HG03520 (cell line): ENCODE measurements around the gene TRDN.
"Not testable (repeated sequence)": the region's sequence is repeated elsewhere in the genome, so short reads cannot be mapped to it uniquely, and the experiment has no call there.

Experiments
- ATAC-seq: cut with Tn5 transposase; IDR thresholded peaks from one replicate; pipeline ENCODE4 v1.9.1; 2021; ENCODE audit warnings: mild to moderate bottlenecking, moderate library complexity; ENCODE audit not compliant: unreplicated experiment

Gene TRDN

GRCh38 chr6:123314459-123314858, 322.3 kb downstream of the TRDN start:
- ATAC-seq: not testable (repeated sequence)

GRCh38 chr6:123309130-123309529, 327.6 kb downstream of the TRDN start:
- ATAC-seq: no peak

GRCh38 chr6:123306334-123306733, 330.4 kb downstream of the TRDN start:
- no peak for ATAC-seq

- ATAC-seq: no peak
Observed at GRCh38 chr6:123295672-123296071, 341.1 kb downstream of the TRDN start.

- ATAC-seq: no peak
Observed at GRCh38 chr6:123295181-123295580, 341.6 kb downstream of the TRDN start.

GRCh38 chr6:123288649-123289048, 348.1 kb downstream of the TRDN start:
- ATAC-seq: no peak

- ATAC-seq: no peak
Observed at GRCh38 chr6:123276546-123276980, 360.2 kb downstream of the TRDN start.

- no peak for ATAC-seq
Observed at GRCh38 chr6:123263981-123264380, 372.8 kb downstream of the TRDN start.

GRCh38 chr6:123240626-123241025, 396.1 kb downstream of the TRDN start:
- ATAC-seq: no peak

- no peak for ATAC-seq
Observed at GRCh38 chr6:123233336-123233735, 403.4 kb downstream of the TRDN start.

GRCh38 chr6:123227789-123228188, 409.0 kb downstream of the TRDN start:
- ATAC-seq: not testable (repeated sequence)

- no peak for ATAC-seq
Observed at GRCh38 chr6:123226398-123226797, 410.4 kb downstream of the TRDN start.

- ATAC-seq: no peak
Observed at GRCh38 chr6:123224077-123224476, 412.7 kb downstream of the TRDN start.

- no peak for ATAC-seq
Observed at GRCh38 chr6:123223461-123223860, 413.3 kb downstream of the TRDN start.

GRCh38 chr6:123215211-123215610, 421.5 kb downstream of the TRDN start:
- no peak for ATAC-seq

- ATAC-seq: no peak
Observed at GRCh38 chr6:123214433-123214832, 422.3 kb downstream of the TRDN start.

GRCh38 chr6:123213921-123214320, 422.8 kb downstream of the TRDN start:
- ATAC-seq: no peak

- no peak for ATAC-seq
Observed at GRCh38 chr6:123211777-123212545, 424.8 kb downstream of the TRDN start.

GRCh38 chr6:123210645-123211044, 426.1 kb downstream of the TRDN start:
- ATAC-seq: no peak

GRCh38 chr6:123207967-123208510, 428.7 kb downstream of the TRDN start:
- no peak for ATAC-seq

- ATAC-seq: no peak
Observed at GRCh38 chr6:123203928-123204327, 432.8 kb downstream of the TRDN start.

- ATAC-seq: no peak
Observed at GRCh38 chr6:123201869-123202372, 434.8 kb downstream of the TRDN start.
